Tibial nerve (tissue), 4 donors: ENCODE measurements around the gene CITED4.

Experiments used
- CTCF ChIP-seq, 5 experiments: fragments of 200-600 bp in 3 of 5; fragments of 450-650 bp in 2 of 5; sonication (generic) in 3 of 5; IDR thresholded peaks; one replicate each; pipeline ENCODE4 v1.5.1; 2016 to 2019; ENCODE audit warnings: antibody characterized with exemption in 5 of 5, mild to moderate bottlenecking in 3 of 5, moderate library complexity in 2 of 5
- EP300 ChIP-seq, 2 donors: sonication (generic); formaldehyde crosslinking; IDR thresholded peaks; one replicate each; pipeline ENCODE4 v1.6.1; 2017; ENCODE audit warnings: antibody characterized with exemption in 2 of 2, mild to moderate bottlenecking in 1 of 2
- POLR2A ChIP-seq, 2 donors: fragments of 450-650 bp; IDR thresholded peaks; one replicate each; pipeline ENCODE4 v1.6.1; 2017; ENCODE audit warnings: antibody characterized with exemption in 2 of 2, mild to moderate bottlenecking in 2 of 2, moderate library complexity in 2 of 2

- no peak for TF ChIP-seq CTCF (IDR thresholded peaks at IDR 0.05)
- TF ChIP-seq POLR2A (IDR thresholded peaks at IDR 0.05): no peak
- no peak for TF ChIP-seq EP300 (IDR thresholded peaks at IDR 0.05)
These were observed 8.3 kb downstream of the CITED4 start for GRCh38 chr1:40853885-40854170.
